ENCODE measurements around the gene TXLNB. TPM values are rescaled to one million over a fixed set of nuclear protein-coding genes. Genes with fewer than 3 reads are reported as not detected.
"Not testable (repeated sequence)": the region's sequence is repeated elsewhere in the genome, so short reads cannot be mapped to it uniquely, and the experiment has no call there.

TXLNB gene
- total RNA-seq, 2 donors from 2014 or later: 0.42 to 0.52 TPM

- ATAC-seq (no peak), DNase-seq (no peak)
- peaks cover 20% of the 10 kb centered on the region for H3K4me1 Mint-ChIP-seq
- no peak overlapping the region for H3K4me3 Mint-ChIP-seq
- no peaks in the 10 kb centered on the region for H3K27me3 Mint-ChIP-seq
- no peaks in the 10 kb centered on the region for H3K9me3 ChIP-seq (ENCODE audit: control insufficient read depth, low read length, poor library complexity, severe bottlenecking)
- no peaks in the 10 kb centered on the region for H3K36me3 Mint-ChIP-seq (ENCODE audit: low read depth)
- H3K27ac Mint-ChIP-seq: no peak overlapping the region
Observed at GRCh38 chr6:139297921-139298320, 6.1 kb upstream of the TXLNB start.

- Mint-ChIP-seq H3K4me3 (no peak overlapping the region), H3K4me1 (peaks cover 28% of the 10 kb centered on the region), H3K27me3 (no peaks in the 10 kb centered on the region), H3K36me3 (ENCODE audit: low read depth) (no peaks in the 10 kb centered on the region), H3K27ac (peak overlapping the region; percentile 29)
- ATAC-seq: no peak
- DNase-seq: no peak
- H3K9me3 ChIP-seq (ENCODE audit: control insufficient read depth, low read length, poor library complexity, severe bottlenecking): no peaks in the 10 kb centered on the region
Observed at GRCh38 chr6:139296927-139297326, 5.1 kb upstream of the TXLNB start.

GRCh38 chr6:139295901-139296300 is 4.1 kb upstream of the TXLNB start:
- DNase-seq (no peak), ATAC-seq (no peak)
- peak overlapping the region; percentile 29 for H3K27ac Mint-ChIP-seq
- H3K9me3 ChIP-seq (ENCODE audit: control insufficient read depth, low read length, poor library complexity, severe bottlenecking): no peaks in the 10 kb centered on the region
- no peaks in the 10 kb centered on the region for H3K27me3 Mint-ChIP-seq
- peaks cover 35% of the 10 kb centered on the region for H3K4me1 Mint-ChIP-seq
- no peak overlapping the region for H3K4me3 Mint-ChIP-seq
- no peaks in the 10 kb centered on the region for H3K36me3 Mint-ChIP-seq (ENCODE audit: low read depth)

- H3K27me3 Mint-ChIP-seq: no peaks in the 10 kb centered on the region
- ATAC-seq (no peak), DNase-seq (no peak)
- peaks cover 45% of the 10 kb centered on the region for H3K4me1 Mint-ChIP-seq
- H3K36me3 Mint-ChIP-seq (ENCODE audit: low read depth): no peaks in the 10 kb centered on the region
- H3K9me3 ChIP-seq (ENCODE audit: control insufficient read depth, low read length, poor library complexity, severe bottlenecking): no peaks in the 10 kb centered on the region
- peak overlapping the region; percentile 37 for H3K4me3 Mint-ChIP-seq
- peak overlapping the region; percentile 94 for H3K27ac Mint-ChIP-seq
Observed at GRCh38 chr6:139294090-139294489, 2.3 kb upstream of the TXLNB start.

GRCh38 chr6:139293230-139293629 is 1.4 kb upstream of the TXLNB start:
- Mint-ChIP-seq H3K27ac (peak overlapping the region; percentile 94), H3K4me1 (peaks cover 43% of the 10 kb centered on the region)
- not testable (repeated sequence) for H3K36me3 Mint-ChIP-seq (ENCODE audit: low read depth); ATAC-seq; DNase-seq; H3K9me3 ChIP-seq (ENCODE audit: control insufficient read depth, low read length, poor library complexity, severe bottlenecking); H3K4me3 Mint-ChIP-seq; H3K27me3 Mint-ChIP-seq

- H3K9me3 ChIP-seq (ENCODE audit: control insufficient read depth, low read length, poor library complexity, severe bottlenecking): no peaks in the 10 kb centered on the region
- Mint-ChIP-seq H3K4me3 (peak overlapping the region; percentile 84), H3K36me3 (ENCODE audit: low read depth) (no peaks in the 10 kb centered on the region), H3K27me3 (no peaks in the 10 kb centered on the region), H3K27ac (peak overlapping the region; percentile 94), H3K4me1 (peaks cover 39% of the 10 kb centered on the region)
- no peak for DNase-seq
- peak; percentile 66 for ATAC-seq
Observed at GRCh38 chr6:139290787-139291311, 949 bp downstream of the TXLNB start.

GRCh38 chr6:139289233-139289632 is 2.6 kb downstream of the TXLNB start:
- Mint-ChIP-seq H3K27me3 (no peaks in the 10 kb centered on the region), H3K4me3 (no peak overlapping the region), H3K36me3 (ENCODE audit: low read depth) (no peaks in the 10 kb centered on the region), H3K4me1 (peaks cover 36% of the 10 kb centered on the region), H3K27ac (peak overlapping the region; percentile 94)
- ATAC-seq (no peak), DNase-seq (no peak)
- H3K9me3 ChIP-seq (ENCODE audit: control insufficient read depth, low read length, poor library complexity, severe bottlenecking): no peaks in the 10 kb centered on the region

GRCh38 chr6:139288496-139289040 is 3.2 kb downstream of the TXLNB start:
- H3K4me3 Mint-ChIP-seq: no peak overlapping the region
- H3K4me1 Mint-ChIP-seq: peaks cover 33% of the 10 kb centered on the region
- H3K27me3 Mint-ChIP-seq: no peaks in the 10 kb centered on the region

GRCh38 chr6:139287868-139288267 is 3.9 kb downstream of the TXLNB start:
- no peaks in the 10 kb centered on the region for H3K9me3 ChIP-seq (ENCODE audit: control insufficient read depth, low read length, poor library complexity, severe bottlenecking)
- ATAC-seq (no peak), DNase-seq (no peak)
- Mint-ChIP-seq H3K27me3 (no peaks in the 10 kb centered on the region), H3K27ac (no peak overlapping the region), H3K4me1 (peaks cover 28% of the 10 kb centered on the region), H3K4me3 (no peak overlapping the region), H3K36me3 (ENCODE audit: low read depth) (no peaks in the 10 kb centered on the region)

More at GRCh38 chr6:139288496-139289040, 3.2 kb downstream of the TXLNB start:
- Mint-ChIP-seq H3K27ac (peak overlapping the region; percentile 94), H3K36me3 (ENCODE audit: low read depth) (no peaks in the 10 kb centered on the region)
- no peaks in the 10 kb centered on the region for H3K9me3 ChIP-seq (ENCODE audit: control insufficient read depth, low read length, poor library complexity, severe bottlenecking)
- no peak for DNase-seq
- ATAC-seq: no peak

- H3K4me3 Mint-ChIP-seq; H3K9me3 ChIP-seq (ENCODE audit: control insufficient read depth, low read length, poor library complexity, severe bottlenecking); H3K27me3 Mint-ChIP-seq; ATAC-seq; H3K27ac Mint-ChIP-seq; DNase-seq; H3K36me3 Mint-ChIP-seq (ENCODE audit: low read depth): not testable (repeated sequence)
- peaks cover 17% of the 10 kb centered on the region for H3K4me1 Mint-ChIP-seq
Observed at GRCh38 chr6:139286438-139286837, 5.4 kb downstream of the TXLNB start.

GRCh38 chr6:139285590-139285989 is 6.2 kb downstream of the TXLNB start:
- H3K27ac Mint-ChIP-seq: no peak overlapping the region
- no peak overlapping the region for H3K4me3 Mint-ChIP-seq
- no peak for DNase-seq
- no peaks in the 10 kb centered on the region for H3K36me3 Mint-ChIP-seq (ENCODE audit: low read depth)
- no peaks in the 10 kb centered on the region for H3K27me3 Mint-ChIP-seq
- no peaks in the 10 kb centered on the region for H3K9me3 ChIP-seq (ENCODE audit: control insufficient read depth, low read length, poor library complexity, severe bottlenecking)
- H3K4me1 Mint-ChIP-seq: peaks cover 11% of the 10 kb centered on the region
- ATAC-seq: no peak

- Mint-ChIP-seq H3K27ac (no peak overlapping the region), H3K4me3 (no peak overlapping the region), H3K4me1 (peaks cover 8% of the 10 kb centered on the region), H3K27me3 (no peaks in the 10 kb centered on the region), H3K36me3 (ENCODE audit: low read depth) (no peaks in the 10 kb centered on the region)
- DNase-seq (no peak), ATAC-seq (no peak)
- no peaks in the 10 kb centered on the region for H3K9me3 ChIP-seq (ENCODE audit: control insufficient read depth, low read length, poor library complexity, severe bottlenecking)
Observed at GRCh38 chr6:139284789-139285188, 7.0 kb downstream of the TXLNB start.

GRCh38 chr6:139282684-139283083 is 9.1 kb downstream of the TXLNB start:
- ATAC-seq (no peak), DNase-seq (no peak)
- H3K36me3 Mint-ChIP-seq (ENCODE audit: low read depth): no peaks in the 10 kb centered on the region
- no peaks in the 10 kb centered on the region for H3K27me3 Mint-ChIP-seq
- no peaks in the 10 kb centered on the region for H3K9me3 ChIP-seq (ENCODE audit: control insufficient read depth, low read length, poor library complexity, severe bottlenecking)
- H3K27ac Mint-ChIP-seq: no peak overlapping the region
- H3K4me1 Mint-ChIP-seq: peaks cover 13% of the 10 kb centered on the region
- H3K4me3 Mint-ChIP-seq: no peak overlapping the region

- Mint-ChIP-seq H3K4me3 (no peak overlapping the region), H3K4me1 (peaks cover 17% of the 10 kb centered on the region), H3K36me3 (ENCODE audit: low read depth) (peaks cover 3% of the 10 kb centered on the region), H3K27me3 (no peaks in the 10 kb centered on the region), H3K27ac (no peak overlapping the region)
- ATAC-seq (no peak), DNase-seq (no peak)
- no peaks in the 10 kb centered on the region for H3K9me3 ChIP-seq (ENCODE audit: control insufficient read depth, low read length, poor library complexity, severe bottlenecking)
Observed at GRCh38 chr6:139278190-139278589, 13.6 kb downstream of the TXLNB start.
